Subcutaneous adipose tissue (tissue), 4 donors: Measurements from ENCODE around the gene MAGEA2B. TPM values are rescaled to one million over a fixed set of nuclear protein-coding genes. Genes with fewer than 3 reads are reported as not detected.
"Not testable (repeated sequence)": the region's sequence is repeated elsewhere in the genome, so short reads cannot be mapped to it uniquely, and the experiment has no call there.

Source experiments
- CTCF ChIP-seq: fragments of 450-650 bp; IDR thresholded peaks from one replicate; pipeline ENCODE4 v1.5.1; 2016; ENCODE audit warnings: low read depth, mild to moderate bottlenecking, control low read depth, antibody characterized with exemption, moderate library complexity
- total RNA-seq, 4 donors: library from RNA; depleted of rRNA; stranded (reverse); fragments of >200 nt; gene quantifications; one replicate each; pipeline ENCODE4 v1.1.0, GENCODE V29; 2016

MAGEA2B gene, protein sequence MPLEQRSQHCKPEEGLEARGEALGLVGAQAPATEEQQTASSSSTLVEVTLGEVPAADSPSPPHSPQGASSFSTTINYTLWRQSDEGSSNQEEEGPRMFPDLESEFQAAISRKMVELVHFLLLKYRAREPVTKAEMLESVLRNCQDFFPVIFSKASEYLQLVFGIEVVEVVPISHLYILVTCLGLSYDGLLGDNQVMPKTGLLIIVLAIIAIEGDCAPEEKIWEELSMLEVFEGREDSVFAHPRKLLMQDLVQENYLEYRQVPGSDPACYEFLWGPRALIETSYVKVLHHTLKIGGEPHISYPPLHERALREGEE
- not detected for total RNA-seq

GRCh38 chrX:152713815-152714787 is at the start of gene MAGEA2B:
Gene MAGEA2B, plus strand, starts transcription at chrX:152714628. Its CDS starts 2,479 bp downstream, at chrX:152717107.
- not testable (repeated sequence) for TF ChIP-seq CTCF

DNA sequence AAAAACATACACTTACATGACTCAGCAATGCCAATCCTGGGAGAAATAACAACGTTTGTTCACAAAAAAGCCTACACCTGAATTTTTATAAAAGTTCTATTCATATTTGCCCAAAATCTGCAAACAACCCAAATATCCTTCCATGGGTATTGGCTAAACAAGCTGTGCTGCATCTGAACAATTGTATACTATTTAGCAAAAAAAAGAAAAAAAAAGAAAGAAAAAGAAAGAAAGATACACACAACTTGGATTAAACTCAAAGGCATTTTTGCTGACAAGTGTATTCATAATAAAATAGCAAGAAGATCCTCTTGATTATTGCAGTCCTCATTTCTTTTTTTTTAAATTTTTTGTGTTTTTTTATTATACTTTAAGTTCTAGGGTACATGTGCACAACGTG is 40.3 kb upstream of the MAGEA2B start:
- TF ChIP-seq CTCF, result no peak

GRCh38 chrX:152697952-152698931 is 16.2 kb upstream of the MAGEA2B start, which contains the start of gene MAGEA3:
Gene MAGEA3, plus strand, starts transcription at chrX:152698794. Its CDS starts 2,039 bp downstream, at chrX:152700833.
- not testable (repeated sequence) for TF ChIP-seq CTCF

GRCh38 chrX:152709173-152709572 is 5.3 kb upstream of the MAGEA2B start, which contains the start of gene CSAG2:
Gene CSAG2, minus strand, starts transcription at chrX:152709273. Its CDS starts 161 bp downstream, at chrX:152709112.
- TF ChIP-seq CTCF, result not testable (repeated sequence)

DNA sequence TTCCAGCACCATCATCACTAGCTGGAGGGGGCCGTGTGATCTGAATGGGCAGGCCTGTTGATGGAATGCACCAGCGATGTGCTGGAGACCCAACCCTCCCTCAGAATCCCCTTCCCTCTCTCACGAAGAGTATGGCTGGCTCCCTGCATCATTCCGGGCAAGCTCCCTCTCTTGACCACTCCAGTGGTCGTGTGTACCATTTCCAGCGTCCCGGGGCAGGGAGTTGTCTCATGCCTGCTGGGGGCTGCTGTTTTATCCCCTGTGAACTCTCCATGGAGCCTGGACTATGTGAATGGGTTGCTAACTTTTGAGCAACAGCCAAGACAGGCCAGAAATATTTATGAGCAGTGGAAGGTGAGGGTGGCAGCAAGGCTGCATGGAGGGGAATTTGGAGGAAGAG is 11.0 kb downstream of the MAGEA2B start:
- no peak for TF ChIP-seq CTCF

GRCh38 chrX:152733261-152733975 is 19.0 kb downstream of the MAGEA2B start, which contains the start of the genes CSAG1 and MAGEA12:
Gene CSAG1, minus strand, starts transcription at chrX:152733721. Its CDS starts 1,261 bp downstream, at chrX:152732460.
Gene MAGEA12, plus strand, starts transcription at chrX:152733757. Its CDS starts 2,405 bp downstream, at chrX:152736162.
- TF ChIP-seq CTCF, result no peak
